Neural cell (in vitro differentiated cells): ENCODE data around the gene AQP12A. TPM values are rescaled to one million over a fixed set of nuclear protein-coding genes. Genes with fewer than 3 reads are reported as not detected.

Experiments used
- H2AFZ ChIP-seq: fragments of 200-600, 300-800 bp; sonication (generic), shearing (Covaris generic); 2 replicates; pipeline ENCODE4 v1.6.0; 2014; ENCODE audit warnings: low read depth, mild to moderate bottlenecking, antibody characterized with exemption, low read length, moderate library complexity
- H3F3A ChIP-seq: fragments of 200-600 bp; shearing (Covaris generic); 2 replicates; pipeline ENCODE4 v1.6.1; 2016; ENCODE audit warnings: mild to moderate bottlenecking, moderate library complexity, mixed read lengths, antibody characterized with exemption, low read length; ENCODE audit not compliant: insufficient read depth, poor library complexity, severe bottlenecking
- H3K27ac ChIP-seq: fragments of 200-600, 300-800 bp; sonication (generic), shearing (Covaris generic); 2 replicates; pipeline ENCODE4 v1.5.1; 2014; ENCODE audit warnings: mild to moderate bottlenecking, low read length, moderate library complexity
- H3K27me3 ChIP-seq: fragments of 300-800, 200-600 bp; sonication (generic), shearing (Covaris generic); 2 replicates; pipeline ENCODE4 v1.6.0; 2014; ENCODE audit warnings: mild to moderate bottlenecking, low read depth, low read length, moderate library complexity; ENCODE audit not compliant: insufficient read depth
- H3K36me3 ChIP-seq: fragments of 300-800, 200-600 bp; sonication (generic), shearing (Covaris generic); 2 replicates; pipeline ENCODE4 v1.5.1; 2014; ENCODE audit warnings: mild to moderate bottlenecking, antibody characterized with exemption, low read length, moderate library complexity; ENCODE audit not compliant: insufficient read depth
- H3K4me2 ChIP-seq: fragments of 300-800, 200-600 bp; sonication (generic), shearing (Covaris generic); 2 replicates; pipeline ENCODE4 v1.6.0; 2014; ENCODE audit warnings: mild to moderate bottlenecking, low read length
- H3K4me3 ChIP-seq: fragments of 300-800, 200-600 bp; sonication (generic), shearing (Covaris generic); 2 replicates; pipeline ENCODE4 v1.5.1; 2014; ENCODE audit warnings: mild to moderate bottlenecking, low read length, moderate library complexity
- H3K79me2 ChIP-seq: fragments of 200-600 bp; shearing (Covaris generic); replicated peaks from 2 replicates; pipeline ENCODE4 v1.6.0; 2014; ENCODE audit warnings: mild to moderate bottlenecking, low read length, moderate library complexity; ENCODE audit not compliant: insufficient read depth
- H3K9ac ChIP-seq: fragments of 300-800, 200-600 bp; sonication (generic), shearing (Covaris generic); 2 replicates; pipeline ENCODE4 v1.6.1; 2016; ENCODE audit warnings: mild to moderate bottlenecking, low read length, mixed read lengths
- H3K9me2 ChIP-seq: fragments of 200-600 bp; shearing (Covaris generic); 2 replicates; pipeline ENCODE4 v1.6.1; 2016; ENCODE audit warnings: mild to moderate bottlenecking, low read length, mixed read lengths; ENCODE audit not compliant: insufficient read depth
- H3K9me3 ChIP-seq: fragments of 200-600, 300-800 bp; sonication (generic), shearing (Covaris generic); 2 replicates; pipeline ENCODE4 v1.6.1; 2016; ENCODE audit warnings: mild to moderate bottlenecking, mixed run types, low read length, moderate library complexity, mixed read lengths
- H4K20me1 ChIP-seq: fragments of 200-600 bp; shearing (Covaris generic); 2 replicates; pipeline ENCODE4 v1.6.1; 2016; ENCODE audit warnings: mild to moderate bottlenecking, mixed run types; ENCODE audit not compliant: insufficient read depth
- CTCF ChIP-seq: fragments of 450-650 bp; IDR thresholded peaks from 2 replicates; pipeline ENCODE4 v1.5.1; 2014; ENCODE audit warnings: antibody characterized with exemption, mild to moderate bottlenecking, moderate library complexity; ENCODE audit not compliant: poor library complexity, severe bottlenecking
- EP300 ChIP-seq: fragments of 450-650 bp; conservative IDR thresholded peaks from 2 replicates; pipeline ENCODE4 v1.6.1; 2014; ENCODE audit warnings: antibody characterized with exemption, mild to moderate bottlenecking, moderate library complexity; ENCODE audit not compliant: poor library complexity, severe bottlenecking
- EZH2 ChIP-seq: fragments of 200-600, 300-800 bp; shearing (Covaris generic), sonication (generic); IDR thresholded peaks from 2 replicates; pipeline ENCODE4 v1.6.1; 2014; ENCODE audit warnings: antibody characterized with exemption, low read length, borderline replicate concordance, mild to moderate bottlenecking; ENCODE audit not compliant: insufficient read depth, poor library complexity, severe bottlenecking
- MXI1 ChIP-seq: fragments of 450-650 bp; conservative IDR thresholded peaks from 2 replicates; pipeline ENCODE4 v1.6.1; 2014; ENCODE audit warnings: antibody characterized with exemption, mild to moderate bottlenecking; ENCODE audit not compliant: poor library complexity, severe bottlenecking
- POLR2AphosphoS5 ChIP-seq: IDR thresholded peaks from 2 replicates; pipeline ENCODE4 v1.6.1; 2012
- RAD21 ChIP-seq: fragments of 450-650 bp; conservative IDR thresholded peaks from 2 replicates; pipeline ENCODE4 v1.6.1; 2014; ENCODE audit warnings: antibody characterized with exemption, mild to moderate bottlenecking, moderate library complexity
- REST ChIP-seq: IDR thresholded peaks from 2 replicates; pipeline ENCODE4 v1.6.1; 2012; ENCODE audit warnings: borderline replicate concordance
- SMC3 ChIP-seq: fragments of 450-650 bp; conservative IDR thresholded peaks from 2 replicates; pipeline ENCODE4 v1.6.1; 2014; ENCODE audit warnings: antibody characterized with exemption, mild to moderate bottlenecking, moderate library complexity; ENCODE audit not compliant: poor library complexity
- TAF1 ChIP-seq: IDR thresholded peaks from 2 replicates; pipeline ENCODE4 v1.6.1; 2012; ENCODE audit warnings: low read depth
- polyA plus RNA-seq: library from polyadenylated mRNA; depleted of rRNA; stranded (reverse); fragments of >200 nt; gene quantifications from 2 replicates; pipeline ENCODE4 v1.2.3, GENCODE V29; 2014

The AQP12A gene
- polyA plus RNA-seq, 1 donor from 2014 or later = not detected

- no peak overlapping the region for H3K4me2 ChIP-seq
- H3K9ac ChIP-seq = no peak overlapping the region
- no peaks in the 10 kb centered on the region for H3K9me2 ChIP-seq
- H3K79me2 ChIP-seq = no peaks in the 10 kb centered on the region
- H4K20me1 ChIP-seq = no peaks in the 10 kb centered on the region
- no peaks in the 10 kb centered on the region for H3K9me3 ChIP-seq
- H3K27ac ChIP-seq = no peak overlapping the region
- TF ChIP-seq SMC3 (no peak), CTCF (no peak), POLR2AphosphoS5 (no peak), REST (no peak), TAF1 (no peak), MXI1 (no peak), RAD21 (no peak), EZH2 (no peak), EP300 (no peak)
- H3F3A ChIP-seq = no peaks in the 10 kb centered on the region
- no peaks in the 10 kb centered on the region for H3K27me3 ChIP-seq
- H3K4me3 ChIP-seq = no peak overlapping the region
- H3K36me3 ChIP-seq = no peaks in the 10 kb centered on the region
- no peak overlapping the region for H2AFZ ChIP-seq
These were observed 3.1 kb upstream of the AQP12A start for GRCh38 chr2:240688553-240688919.

GRCh38 chr2:240689975-240690374 lies 1.7 kb upstream of the AQP12A start:
- H3K27me3 ChIP-seq = no peaks in the 10 kb centered on the region
- H3K79me2 ChIP-seq = no peaks in the 10 kb centered on the region

More at GRCh38 chr2:240689975-240690374, 1.7 kb upstream of the AQP12A start:
- no peak overlapping the region for H2AFZ ChIP-seq
- no peaks in the 10 kb centered on the region for H4K20me1 ChIP-seq
- no peak overlapping the region for H3K4me3 ChIP-seq
- H3K9me3 ChIP-seq = no peaks in the 10 kb centered on the region
- H3K4me2 ChIP-seq = no peak overlapping the region
- no peak overlapping the region for H3K9ac ChIP-seq
- no peaks in the 10 kb centered on the region for H3K36me3 ChIP-seq
- H3K9me2 ChIP-seq = no peaks in the 10 kb centered on the region
- H3F3A ChIP-seq = no peaks in the 10 kb centered on the region
- H3K27ac ChIP-seq = no peak overlapping the region
- TF ChIP-seq TAF1 = no peak
- no peak for TF ChIP-seq POLR2AphosphoS5
- no peak for TF ChIP-seq CTCF
- no peak for TF ChIP-seq EP300
- TF ChIP-seq MXI1 = no peak
- TF ChIP-seq EZH2 = no peak
- no peak for TF ChIP-seq REST
- TF ChIP-seq SMC3 = no peak
- no peak for TF ChIP-seq RAD21
